HG03159 (cell line): Measurements from ENCODE around the gene ARHGEF1.
"Not testable (repeated sequence)": the region's sequence is repeated elsewhere in the genome, so short reads cannot be mapped to it uniquely, and the experiment has no call there.

Experiments
- ATAC-seq: cut with Tn5 transposase; IDR thresholded peaks from one replicate; pipeline ENCODE4 v1.9.1; 2021; ENCODE audit warnings: mild to moderate bottlenecking, moderate library complexity; ENCODE audit not compliant: unreplicated experiment

The ARHGEF1 gene

GRCh38 chr19:41904118-41904870, 21.3 kb downstream of the ARHGEF1 start:
- ATAC-seq: no peak

GRCh38 chr19:41905273-41906002, 22.5 kb downstream of the ARHGEF1 start:
- ATAC-seq: no peak

- no peak for ATAC-seq
Observed at GRCh38 chr19:41906271-41906670, 23.3 kb downstream of the ARHGEF1 start.

GRCh38 chr19:41906916-41907680, 24.1 kb downstream of the ARHGEF1 start:
- no peak for ATAC-seq

GRCh38 chr19:41907994-41908615, 25.1 kb downstream of the ARHGEF1 start:
- no peak for ATAC-seq

- ATAC-seq: no peak
Observed at GRCh38 chr19:41908724-41909464, 25.9 kb downstream of the ARHGEF1 start.

GRCh38 chr19:41909706-41910105, 26.7 kb downstream of the ARHGEF1 start:
- no peak for ATAC-seq

GRCh38 chr19:41910240-41910991, 27.4 kb downstream of the ARHGEF1 start:
- ATAC-seq: no peak

- no peak for ATAC-seq
Observed at GRCh38 chr19:41910992-41911888, 28.3 kb downstream of the ARHGEF1 start.

GRCh38 chr19:41911889-41912731, 29.1 kb downstream of the ARHGEF1 start:
- ATAC-seq: no peak

GRCh38 chr19:41912899-41913537, 30.0 kb downstream of the ARHGEF1 start:
- no peak for ATAC-seq

- ATAC-seq: no peak
Observed at GRCh38 chr19:41913538-41914423, 30.8 kb downstream of the ARHGEF1 start.

- ATAC-seq: not testable (repeated sequence)
Observed at GRCh38 chr19:41914424-41914834, 31.4 kb downstream of the ARHGEF1 start.

- ATAC-seq: no peak
Observed at GRCh38 chr19:41915021-41915775, 32.2 kb downstream of the ARHGEF1 start.

GRCh38 chr19:41915776-41916414, 32.9 kb downstream of the ARHGEF1 start:
- no peak for ATAC-seq
